GM12801 (cell line): ENCODE data around the gene FOXF1.

Experiments used
- CTCF ChIP-seq: IDR thresholded peaks from one replicate; pipeline ENCODE4 v1.5.1; 2011; ENCODE audit warnings: control low read depth; ENCODE audit not compliant: insufficient read length; ENCODE audit errors: extremely low read depth

FOXF1 gene

DNA sequence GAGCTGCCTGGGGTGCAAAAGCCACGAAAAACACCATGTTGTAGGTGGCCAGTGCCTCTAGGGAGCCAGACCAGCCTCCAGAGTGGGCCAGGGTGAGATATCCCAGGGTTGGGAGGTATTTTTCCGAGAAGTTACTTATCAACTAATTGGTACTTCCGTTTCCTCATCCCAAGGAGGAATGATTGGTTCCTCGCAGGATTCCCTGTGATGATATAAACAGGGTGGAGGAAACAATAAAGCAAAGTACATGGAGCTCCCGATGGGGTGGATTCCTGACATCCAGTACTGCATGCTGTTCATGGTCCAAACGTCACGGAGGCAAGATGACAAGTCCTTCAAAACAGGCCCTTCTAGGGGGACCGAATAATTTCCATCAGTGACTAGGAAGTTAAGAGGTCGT, 39.4 kb upstream of the FOXF1 start:
- TF ChIP-seq CTCF: no peak

DNA sequence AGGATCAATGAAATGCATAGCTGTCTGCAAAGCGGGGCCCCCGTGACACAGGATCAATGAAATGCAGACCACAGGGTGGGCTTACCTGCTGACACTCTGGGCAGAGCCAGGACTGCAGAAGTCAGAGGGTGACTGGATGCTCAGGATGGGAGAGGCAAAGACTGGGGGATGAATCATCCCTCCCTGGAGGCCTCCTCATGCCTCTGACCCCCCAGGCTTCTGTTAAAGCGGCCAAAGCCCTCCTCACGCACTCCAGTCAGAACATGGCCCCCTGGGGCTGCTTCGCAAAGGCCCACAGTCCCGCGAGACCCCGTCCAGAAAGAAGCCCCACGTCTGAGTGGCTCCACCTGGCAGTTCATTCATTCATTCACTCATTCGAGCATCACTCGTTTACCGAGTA, 38.4 kb upstream of the FOXF1 start:
- TF ChIP-seq CTCF: no peak

DNA sequence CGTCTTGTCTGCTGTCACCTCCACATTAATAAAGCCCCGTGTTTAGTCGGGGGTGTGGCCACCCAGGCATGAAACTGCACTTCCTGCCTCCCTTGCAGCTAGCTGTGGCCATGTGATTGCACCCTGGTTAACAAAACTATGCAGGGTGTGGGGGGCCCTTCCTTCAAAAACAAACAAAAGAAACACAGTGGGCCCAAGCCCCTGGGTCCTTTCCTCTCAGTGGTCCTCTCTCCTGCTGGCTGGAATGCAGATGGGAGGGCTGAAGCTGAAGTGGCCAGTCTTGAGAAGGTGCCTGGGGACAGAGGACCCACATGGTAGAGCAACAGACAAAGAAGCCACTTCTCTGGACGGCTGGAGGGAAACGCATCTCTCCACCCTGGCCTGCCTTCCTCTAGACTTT, 38.0 kb upstream of the FOXF1 start:
- no peak for TF ChIP-seq CTCF

DNA sequence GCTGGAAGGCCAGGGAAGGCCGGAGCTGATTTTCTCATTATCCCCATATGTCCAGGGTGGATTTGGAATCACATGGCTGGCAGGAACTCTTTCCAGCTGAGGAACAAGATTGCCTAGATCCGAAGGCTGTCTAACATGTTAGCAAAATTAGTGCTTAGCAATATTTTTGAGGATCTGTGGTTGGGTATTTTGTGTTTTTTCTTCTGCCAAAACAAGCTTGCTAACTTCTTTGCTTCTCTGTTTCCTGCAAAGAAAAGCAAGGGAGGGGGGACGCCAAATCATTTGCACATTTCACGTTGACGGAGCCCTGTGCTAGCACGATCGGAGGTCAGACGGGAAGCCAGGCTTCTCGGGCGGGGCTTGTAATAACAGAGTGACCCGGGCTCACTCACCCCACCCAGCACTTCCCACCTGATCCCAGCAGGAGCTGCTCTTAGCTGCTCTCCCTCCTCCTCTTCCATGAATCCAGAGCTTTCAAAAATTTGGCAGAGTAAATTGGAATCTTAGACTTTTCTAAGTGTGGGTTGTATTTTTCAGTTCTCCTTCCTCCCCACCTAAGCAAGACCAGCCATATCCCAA, 33.3 kb upstream of the FOXF1 start:
- no peak for TF ChIP-seq CTCF

- TF ChIP-seq CTCF: no peak
Measured at GRCh38 chr16:86477642-86478041, 32.7 kb upstream of the FOXF1 start.

DNA sequence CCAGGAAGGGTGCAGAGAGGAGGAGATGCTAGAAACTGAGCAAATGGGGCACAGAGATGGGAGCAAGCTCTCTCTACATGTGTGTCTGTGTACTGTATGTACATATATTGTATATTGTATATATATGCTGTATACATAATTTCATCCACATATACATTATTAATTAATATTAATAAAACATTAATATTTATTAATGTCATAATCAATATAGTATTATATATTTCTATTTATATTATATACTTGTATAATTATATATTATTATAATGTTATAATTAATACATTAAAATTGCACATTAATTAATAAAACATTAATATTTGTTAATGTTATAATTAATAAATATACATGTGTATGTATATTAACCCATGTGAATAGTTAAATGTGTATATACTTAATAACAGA, 31.5 kb upstream of the FOXF1 start:
- no peak for TF ChIP-seq CTCF

- TF ChIP-seq CTCF: no peak
Measured at GRCh38 chr16:86479419-86479818, 30.9 kb upstream of the FOXF1 start.

- TF ChIP-seq CTCF: no peak
Measured at GRCh38 chr16:86480444-86480843, 29.9 kb upstream of the FOXF1 start.
